Activated CD8-positive, alpha-beta memory T cell treated with anti-CD3 and anti-CD28 coated beads, Interleukin-2, amount 50 U/mL, for 24 hours (primary cell): ENCODE data around the gene NGLY1.

Experiments
- DNase-seq: peaks from one replicate; pipeline ENCODE4 v3.0.0-alpha.2; 2020; ENCODE audit errors: extremely low read depth

The NGLY1 gene

DNA sequence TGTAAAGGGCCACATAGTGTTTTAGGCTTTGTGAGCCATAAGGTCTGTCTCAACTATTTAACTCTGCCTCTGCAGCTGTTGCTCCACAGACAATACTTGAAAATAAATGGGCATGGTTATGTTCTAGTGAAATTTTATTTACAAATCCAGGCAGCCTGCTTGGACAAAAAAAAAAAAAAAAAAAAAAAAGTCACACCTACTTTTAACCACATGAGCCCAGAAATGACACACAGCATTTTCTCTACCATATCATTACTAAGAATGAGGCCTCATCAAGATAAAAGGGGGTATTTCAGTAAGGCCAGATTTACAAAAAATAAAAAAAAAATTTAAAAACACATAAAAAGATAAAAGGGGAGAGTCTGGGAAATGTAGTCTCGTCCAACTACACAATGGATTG is 1.7 kb upstream of the NGLY1 start:
- no peak for DNase-seq

DNA sequence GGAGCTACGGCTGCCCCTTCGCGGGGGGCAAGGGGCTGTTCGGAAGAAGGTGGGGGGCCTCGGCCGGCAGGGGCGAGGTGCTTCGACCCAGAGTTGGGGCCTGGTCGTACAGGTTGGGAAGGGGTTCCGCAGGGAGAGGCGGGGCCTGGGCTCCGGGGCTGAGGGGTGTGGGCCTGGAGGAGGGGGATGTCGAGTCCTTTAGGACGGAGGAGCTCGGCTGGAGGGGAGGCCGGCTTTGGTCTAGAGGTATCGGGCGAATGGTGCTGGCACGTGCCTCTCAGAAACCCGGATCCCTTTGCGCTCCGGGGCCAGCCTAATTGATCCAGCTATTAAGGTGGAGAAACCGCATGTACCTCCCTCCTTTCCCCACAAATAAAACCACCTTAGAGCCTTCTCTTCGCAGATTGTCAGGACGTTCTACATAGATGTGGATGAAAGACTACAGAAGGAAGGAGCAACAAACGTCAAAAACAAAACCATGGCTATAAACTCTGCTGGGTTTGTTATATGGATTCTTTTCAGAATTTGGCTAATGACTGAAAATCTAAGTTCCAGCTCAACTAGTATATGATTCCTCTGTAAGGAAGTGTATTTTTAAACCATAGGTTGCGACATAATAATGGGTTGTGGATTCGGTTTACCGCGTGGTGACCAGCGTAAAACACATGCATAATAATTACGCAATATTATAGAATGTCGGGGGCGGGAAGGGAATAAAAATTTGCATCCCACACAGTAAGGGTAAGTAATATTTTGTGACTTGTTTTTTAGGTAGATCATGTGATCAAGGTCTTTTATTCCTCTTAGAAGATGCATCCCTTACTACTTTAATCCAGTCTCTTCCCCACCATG is 644 bp upstream of the NGLY1 start:
- DNase-seq = no peak

DNA sequence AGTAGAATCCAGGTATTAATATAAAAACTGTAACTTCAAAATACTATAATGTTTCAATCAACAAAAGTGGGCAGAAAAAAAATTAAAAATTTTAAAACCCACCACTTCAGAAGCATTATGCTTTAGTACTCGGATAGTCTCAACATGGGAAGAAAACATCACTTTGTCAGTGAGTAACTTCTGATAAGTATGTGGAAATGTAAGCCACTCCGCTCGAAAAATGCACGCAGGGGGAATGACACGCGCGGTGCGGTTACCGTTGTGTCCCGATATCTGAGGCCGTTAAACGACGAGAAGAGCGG is 656 bp downstream of the NGLY1 start:
- no peak for DNase-seq

DNA sequence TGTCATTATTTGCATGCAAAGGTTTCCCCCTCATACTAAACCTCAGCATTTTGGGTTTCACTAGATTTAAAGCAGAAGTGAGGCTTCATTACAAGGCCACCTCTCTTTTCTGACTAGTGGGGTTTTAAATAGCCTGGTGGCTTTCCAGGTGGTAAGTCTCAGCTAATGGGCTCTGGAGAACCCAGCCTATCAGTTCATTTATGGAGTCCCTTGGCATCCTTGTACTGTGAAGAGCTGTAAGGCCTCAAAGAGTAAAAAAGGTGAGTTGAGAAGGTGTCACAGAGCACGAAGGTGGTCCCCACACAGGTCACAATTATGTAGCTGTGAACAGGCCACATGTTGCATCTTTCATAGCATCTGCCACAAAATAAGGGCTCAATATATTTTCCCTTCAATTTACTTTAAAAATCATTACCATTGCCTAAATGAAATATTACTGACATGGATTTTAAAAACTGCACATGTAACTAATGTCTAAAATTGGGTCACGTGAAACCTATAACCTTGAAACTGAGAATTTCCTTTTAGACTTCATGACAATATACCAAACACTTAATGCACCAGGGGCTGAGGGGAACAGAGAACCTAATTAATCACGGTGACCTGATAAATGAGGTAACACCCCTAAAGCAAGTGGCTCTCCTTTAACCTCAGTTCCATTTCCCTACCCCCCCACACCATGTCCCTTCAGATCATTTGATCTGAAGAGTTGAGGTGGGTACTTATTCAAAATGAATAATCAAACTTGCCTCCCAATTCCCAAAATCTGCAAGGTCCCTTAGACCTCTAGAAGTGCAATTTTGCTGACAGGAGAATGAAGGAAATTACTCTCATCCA is 1.3 kb downstream of the NGLY1 start:
- no peak for DNase-seq

DNA sequence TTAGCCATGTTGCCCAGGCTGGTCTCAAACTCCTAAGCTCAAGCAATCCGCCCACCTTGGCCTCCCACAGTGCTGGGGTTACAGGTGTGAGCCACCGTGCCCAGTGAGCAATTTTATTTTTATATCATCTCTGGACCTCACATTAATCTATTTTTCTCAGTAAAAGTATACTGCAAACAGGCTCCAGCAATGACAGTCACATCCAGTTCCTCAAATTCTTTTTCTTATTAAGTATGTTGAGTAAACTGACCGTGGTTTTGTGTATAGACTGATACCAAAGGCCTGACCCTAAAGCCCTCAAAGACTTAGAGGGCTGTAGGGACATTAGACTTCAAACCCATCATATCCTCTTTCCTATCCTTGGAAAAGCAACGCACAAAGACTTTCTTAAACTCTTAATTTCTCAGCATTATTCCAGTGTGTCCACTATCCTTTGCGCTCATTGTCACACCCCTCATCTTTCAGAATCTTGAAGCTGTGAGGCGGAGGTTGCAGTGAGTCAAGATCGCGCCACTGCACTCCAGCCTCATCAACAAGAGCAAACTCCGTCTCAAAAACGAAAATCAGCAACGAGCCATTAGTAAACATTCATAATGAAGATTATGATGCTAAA is 2.0 kb downstream of the NGLY1 start:
- no peak for DNase-seq

DNA sequence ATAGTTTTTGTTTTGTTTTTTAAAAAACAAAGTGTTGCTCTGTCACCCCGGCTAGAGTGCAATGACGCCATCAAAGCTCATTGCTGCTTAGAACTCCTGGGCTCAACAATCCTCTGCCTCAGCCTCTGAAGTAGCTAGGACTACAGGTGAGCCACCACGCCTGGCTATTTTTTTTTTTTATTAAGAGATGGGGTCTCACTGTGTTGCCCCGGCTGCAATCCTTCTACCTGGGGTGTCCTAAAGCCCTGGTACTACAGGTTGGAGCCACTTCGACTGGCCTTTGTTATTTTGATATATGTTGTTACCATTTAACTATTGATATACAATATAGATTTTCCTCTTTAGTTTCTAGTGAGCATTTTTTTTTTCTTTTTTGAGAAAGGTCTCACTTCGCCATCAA is 2.6 kb downstream of the NGLY1 start:
- DNase-seq = no peak

DNA sequence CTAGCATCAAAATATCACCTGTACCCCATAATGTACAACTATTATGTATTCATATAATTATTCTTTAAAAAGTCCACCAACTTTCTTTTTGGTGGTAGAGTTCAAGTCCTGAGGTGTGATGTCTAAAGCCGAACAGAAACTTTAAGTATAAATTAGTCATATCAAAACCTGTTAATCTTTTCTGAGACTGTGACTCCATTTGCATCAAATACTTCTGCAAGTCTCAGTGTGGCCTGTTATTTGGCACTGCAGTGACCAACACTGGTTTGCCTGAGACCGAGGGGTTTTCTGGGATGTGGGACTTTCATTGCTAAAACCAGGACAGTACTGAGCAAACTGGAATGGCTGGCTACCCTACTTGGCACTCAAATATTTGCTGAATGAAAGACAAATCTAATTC is 7.3 kb downstream of the NGLY1 start:
- no peak for DNase-seq

DNA sequence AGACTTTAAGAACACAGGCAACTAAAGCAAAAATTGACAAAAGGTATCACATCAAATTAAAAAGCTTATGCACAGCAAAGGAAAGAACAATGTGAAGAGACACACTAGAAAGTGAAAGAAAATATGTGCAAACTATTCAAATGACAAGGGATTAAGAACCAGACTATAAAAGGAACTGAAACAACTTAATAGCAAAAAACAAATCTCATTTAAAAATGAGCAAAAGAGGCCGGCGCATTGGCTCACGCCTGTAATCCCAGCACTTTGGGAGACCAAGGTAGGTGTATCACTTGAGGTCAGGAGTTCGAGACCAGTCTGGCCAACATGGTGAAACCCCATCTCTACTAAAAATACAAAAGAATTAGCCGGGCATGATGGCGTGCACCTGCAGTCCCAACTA is 14.4 kb downstream of the NGLY1 start:
- DNase-seq = no peak

DNA sequence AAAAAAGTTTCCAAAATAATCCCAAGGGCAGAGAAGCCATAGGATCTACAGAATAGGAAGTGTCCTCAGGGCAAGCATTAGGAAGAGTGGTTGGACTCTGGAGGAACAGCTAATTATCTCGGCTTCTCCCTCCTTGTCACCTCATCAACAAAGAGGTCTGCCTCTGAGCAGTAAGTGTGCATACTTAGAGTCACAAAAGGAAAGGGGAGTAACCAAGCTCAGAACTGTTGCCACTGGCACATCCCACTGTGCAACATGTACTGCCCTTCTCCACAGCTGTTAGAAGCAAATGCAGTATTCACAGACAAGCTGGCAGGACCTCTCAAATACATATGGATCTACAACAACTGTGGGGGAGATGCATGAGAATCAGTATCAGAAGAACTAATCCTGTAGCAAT is 31.5 kb downstream of the NGLY1 start:
- DNase-seq = no peak

DNA sequence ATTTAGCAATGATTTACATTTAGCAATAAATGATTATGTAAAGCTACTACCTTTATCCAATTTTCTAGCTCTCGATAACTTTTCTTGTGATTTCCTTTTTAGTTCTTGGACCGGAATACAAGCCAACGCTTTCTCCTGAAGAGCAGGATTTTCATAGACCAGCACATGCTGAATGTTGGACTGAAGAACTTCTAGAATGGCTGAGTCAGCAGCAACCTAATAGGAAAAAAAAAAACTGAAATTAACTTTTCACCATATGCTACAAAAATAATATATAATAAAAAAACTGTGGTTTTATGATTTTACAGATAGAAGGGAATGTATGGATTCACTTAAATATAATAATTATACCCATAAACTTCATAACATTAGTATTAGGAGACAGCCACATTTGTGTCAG is 32.2 kb downstream of the NGLY1 start:
- no peak for DNase-seq

DNA sequence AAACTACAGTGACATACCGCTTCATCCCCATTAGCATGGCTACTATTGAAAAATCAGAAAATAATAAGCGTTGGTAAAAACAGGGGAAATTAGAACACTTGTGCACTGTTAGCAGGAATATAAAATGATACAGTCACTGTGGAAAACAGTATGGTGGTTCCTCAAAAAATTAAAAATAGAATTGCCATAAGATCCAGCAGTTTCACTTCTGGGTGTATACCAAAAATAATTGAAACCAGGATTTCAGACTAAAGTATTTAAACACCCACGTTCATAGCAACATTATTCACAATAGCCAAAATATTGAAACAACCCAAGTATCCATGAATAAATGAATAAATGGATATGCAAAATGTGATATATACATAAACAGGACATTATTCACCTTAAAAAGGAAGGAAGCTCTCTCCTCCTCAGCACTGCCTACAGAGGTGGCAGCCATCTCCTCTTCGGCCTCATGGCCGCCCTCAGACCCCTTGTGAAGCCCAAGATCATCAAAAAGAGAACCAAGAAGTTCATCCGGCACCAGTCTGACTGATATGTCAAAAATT is 34.1 kb downstream of the NGLY1 start:
- no peak for DNase-seq

DNA sequence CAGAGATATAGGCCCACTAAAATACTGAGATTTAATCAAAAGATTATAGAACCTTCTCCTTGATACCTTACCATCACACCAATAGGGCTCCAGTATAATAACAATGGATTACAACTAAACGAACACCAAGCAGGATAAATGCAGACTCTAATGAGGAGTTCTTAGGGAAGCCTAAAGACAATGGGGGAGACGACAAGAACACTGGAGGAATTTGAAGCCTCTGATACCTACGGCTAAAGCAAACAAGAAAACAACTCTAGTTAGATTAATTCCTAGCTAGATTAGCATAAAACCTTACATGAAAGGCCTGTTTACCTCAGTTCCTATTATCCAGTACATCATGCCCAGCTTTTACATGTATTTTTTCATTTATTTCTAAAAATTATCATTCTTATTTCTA is 35.1 kb downstream of the NGLY1 start:
- DNase-seq = no peak

DNA sequence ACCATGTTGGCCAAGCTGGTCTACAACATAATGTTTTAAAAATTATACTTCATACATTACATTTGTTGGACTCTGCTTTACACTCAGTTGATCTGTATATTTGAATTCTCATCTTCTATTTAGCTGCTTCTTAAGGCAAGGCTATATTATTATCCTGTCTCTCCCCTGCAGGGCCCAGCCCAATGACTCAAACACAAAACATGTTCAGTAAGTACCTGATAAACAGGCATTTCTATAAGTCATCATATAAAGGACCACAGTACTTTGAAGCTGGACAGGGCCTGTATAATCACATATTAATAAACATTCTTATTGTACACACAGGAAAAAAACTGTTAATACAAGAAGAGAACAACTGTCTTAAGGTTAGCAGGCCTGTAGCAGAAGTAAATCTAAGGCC is 36.2 kb downstream of the NGLY1 start:
- no peak for DNase-seq

DNA sequence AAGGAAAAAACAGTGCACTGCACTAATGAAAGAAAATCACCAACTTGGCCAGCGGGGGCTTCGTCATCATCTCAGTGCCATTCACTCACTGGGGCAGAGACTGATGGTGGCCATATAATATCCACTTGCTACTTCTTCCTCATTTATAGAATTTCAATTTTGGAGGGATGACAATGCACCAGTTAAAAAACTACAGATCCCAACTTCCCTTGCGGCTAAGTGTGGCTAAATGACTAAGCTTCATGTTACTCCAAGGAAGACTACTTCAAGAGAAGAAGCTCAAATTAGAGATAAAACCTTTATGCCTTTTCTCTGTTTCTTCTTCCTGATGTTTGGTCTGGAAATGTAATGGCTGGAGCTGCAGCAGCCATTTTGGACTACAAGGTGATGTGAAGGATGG is 38.8 kb downstream of the NGLY1 start:
- DNase-seq = no peak

DNA sequence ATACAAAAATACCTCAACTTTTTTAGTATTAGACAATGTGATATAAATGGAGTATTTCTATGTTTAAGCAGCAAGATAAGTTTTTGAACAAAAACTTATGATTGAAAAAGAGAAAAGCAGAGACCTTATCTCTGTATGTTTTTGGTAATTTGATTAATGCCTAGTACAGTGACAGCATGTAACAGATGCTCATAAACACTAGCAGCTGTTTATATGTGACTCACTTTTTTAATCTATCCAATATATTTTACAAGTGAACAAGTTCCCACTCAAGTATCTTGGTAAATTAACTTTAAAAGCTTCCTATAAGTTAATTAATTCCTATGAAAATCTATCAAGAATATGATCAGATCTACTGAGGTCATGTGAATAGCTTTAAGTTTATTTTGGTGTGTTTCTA is 55.1 kb downstream of the NGLY1 start:
- no peak for DNase-seq

DNA sequence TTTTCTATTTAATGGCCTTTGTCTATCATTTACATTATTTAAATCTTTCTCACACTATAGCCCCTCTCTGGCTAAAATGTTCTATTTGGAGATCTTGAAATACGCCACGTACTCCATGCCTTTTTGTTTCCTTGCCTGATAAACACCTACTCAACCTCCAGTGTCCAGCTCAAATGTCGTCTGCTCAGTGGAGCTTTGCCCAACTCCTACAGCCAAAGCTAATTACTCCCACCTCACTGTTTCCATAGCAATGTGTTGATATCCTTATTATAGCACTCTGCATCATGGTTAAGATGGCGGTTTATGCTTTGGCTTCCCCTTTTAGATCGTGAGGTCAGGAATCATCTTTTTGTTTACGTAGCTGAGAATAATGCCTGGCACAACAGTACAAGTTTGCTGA is 55.9 kb downstream of the NGLY1 start:
- no peak for DNase-seq

DNA sequence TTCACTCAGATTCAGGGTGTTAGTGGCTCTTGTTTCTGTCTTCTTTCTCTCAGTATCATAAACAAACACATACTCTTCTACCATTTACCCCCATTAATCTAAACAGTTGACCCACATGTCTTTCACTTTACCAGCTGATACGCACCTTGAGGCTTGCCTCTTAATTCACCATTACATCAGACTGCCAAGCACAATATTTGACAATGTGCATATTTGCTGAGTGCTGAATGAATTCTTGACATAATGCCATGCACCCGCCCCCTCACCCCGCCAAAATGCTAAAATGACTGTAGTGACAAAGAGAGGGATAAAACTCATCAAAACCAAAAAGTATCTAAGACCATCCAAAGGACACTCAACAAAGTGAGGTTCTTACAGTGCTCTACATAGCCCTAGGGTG is 57.4 kb downstream of the NGLY1 start:
- no peak for DNase-seq

DNA sequence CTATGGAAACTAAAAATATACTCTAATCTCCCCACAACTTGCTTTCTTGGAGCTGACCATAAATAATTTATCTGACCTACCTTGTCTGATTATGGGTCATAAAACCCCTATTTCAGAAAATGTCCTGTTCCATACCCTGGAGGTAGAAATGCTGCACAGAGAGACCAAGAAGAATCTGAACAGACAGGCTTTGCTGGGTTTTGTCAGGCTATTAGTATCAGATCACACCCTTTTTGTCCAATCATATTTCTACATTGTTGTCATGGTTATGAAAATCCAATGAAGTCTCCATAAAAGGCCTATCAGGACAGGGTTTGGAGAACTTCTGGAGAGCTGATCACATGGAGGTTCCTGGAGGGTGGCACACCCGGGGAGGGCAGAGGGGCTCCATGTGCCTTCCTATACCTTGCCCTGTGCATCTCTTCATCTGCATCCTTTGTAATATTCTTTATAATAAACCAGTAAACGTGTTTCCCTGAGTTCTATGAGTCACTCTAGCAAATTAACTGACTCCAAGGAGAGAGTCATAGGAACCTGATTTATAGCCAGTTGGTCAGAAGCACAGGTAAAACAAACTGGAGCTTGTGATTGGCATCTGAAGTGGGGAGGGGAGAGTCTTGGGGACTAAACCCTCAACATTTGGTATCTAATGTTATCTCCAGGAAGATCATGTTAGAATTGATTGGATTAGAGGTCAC is 58.1 kb downstream of the NGLY1 start:
- DNase-seq = no peak

DNA sequence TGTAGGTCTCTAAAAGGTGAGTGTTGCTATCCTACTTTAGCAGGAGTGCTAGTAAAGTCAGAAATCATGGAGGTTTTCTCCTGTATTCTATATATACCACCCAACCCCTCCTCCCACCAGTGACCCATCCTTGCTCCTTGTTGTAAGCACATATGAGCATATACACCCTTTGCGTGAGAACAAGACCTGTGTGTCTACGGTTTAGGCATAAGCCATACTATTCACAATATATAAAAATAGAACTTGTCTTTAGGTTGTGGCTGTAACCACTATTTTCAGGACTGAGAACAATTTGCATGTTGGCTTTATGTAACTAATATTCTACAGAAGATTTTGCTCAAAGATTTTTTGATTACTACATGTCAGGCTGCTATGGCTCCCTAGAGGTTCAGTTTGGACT is 59.4 kb downstream of the NGLY1 start:
- DNase-seq = no peak

DNA sequence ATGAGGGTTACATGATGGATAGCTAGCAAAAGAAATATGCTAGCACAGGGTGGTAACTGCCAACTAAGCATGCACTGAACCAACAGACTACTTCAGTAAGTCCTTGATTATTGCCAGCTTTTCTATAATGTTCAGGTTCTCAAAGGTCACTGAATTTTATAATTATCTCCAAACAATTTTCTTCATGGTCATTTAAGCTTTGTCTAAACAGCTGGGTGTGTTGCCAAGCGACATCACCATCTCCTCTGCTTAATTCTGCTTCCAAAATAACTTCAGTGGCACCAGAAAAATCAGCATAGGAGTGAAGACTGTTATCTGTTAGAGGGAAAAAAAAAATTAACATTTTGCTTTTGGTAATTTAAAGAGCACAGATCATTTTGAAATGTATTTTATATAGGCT is 63.9 kb downstream of the NGLY1 start:
- DNase-seq = no peak

DNA sequence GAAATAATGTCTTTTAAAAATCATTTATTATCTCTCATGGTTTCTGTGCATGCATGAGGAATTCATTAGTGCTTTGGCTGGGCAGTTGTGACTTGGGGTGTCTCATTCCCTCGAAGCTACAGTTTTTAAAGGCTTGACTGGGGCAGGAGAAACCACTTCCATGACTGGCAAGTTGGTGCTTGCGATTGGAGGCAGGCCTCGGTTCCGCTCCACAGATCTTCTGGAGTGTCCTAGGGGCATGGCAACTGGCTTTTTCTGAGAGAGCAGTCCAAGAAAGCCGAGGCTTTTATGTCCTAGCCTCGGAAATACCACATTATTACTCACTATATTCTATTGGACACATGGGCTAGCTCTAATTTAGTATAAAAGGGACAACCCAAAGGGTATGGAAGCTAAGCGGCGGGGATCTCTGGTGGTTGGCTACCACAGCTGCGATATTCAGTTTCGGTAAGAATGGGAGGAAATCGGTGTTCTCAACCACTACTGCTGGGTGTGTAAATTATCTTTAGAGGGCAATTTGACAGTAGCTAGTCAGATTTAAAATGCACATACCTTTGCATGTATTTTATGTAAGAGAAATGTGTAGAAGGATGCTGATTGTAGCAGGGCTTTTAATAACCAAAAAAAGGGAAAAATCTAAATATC is 69.8 kb downstream of the NGLY1 start:
- DNase-seq = no peak

DNA sequence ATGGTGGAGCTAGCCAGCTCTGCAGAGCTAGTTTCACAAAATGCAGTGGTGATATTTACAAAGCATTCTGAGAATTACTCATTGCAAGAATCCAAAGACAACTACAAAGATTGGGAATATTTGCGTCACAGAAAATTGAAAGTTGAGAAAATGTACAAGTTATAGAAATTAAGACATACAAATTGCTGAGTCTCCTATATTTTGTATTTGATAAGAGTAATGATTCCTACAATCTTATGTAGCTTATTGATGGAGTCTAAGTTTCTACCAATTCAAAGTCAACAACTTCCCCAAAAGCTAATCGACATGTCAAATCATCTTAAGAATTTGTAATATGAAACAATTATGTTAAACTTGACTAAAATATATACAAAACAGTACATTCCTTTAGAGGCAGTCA is 72.2 kb downstream of the NGLY1 start:
- no peak for DNase-seq
